ENCODE results near the gene CADPS. TPM values are rescaled to one million over a fixed set of nuclear protein-coding genes. Genes with fewer than 3 reads are reported as not detected.

The CADPS gene
- total and polyA plus RNA-seq, 9 of the 15 experiments (the other 6 are each of a cell fraction or from before 2014, with no cell fraction given) = not detected

DNA sequence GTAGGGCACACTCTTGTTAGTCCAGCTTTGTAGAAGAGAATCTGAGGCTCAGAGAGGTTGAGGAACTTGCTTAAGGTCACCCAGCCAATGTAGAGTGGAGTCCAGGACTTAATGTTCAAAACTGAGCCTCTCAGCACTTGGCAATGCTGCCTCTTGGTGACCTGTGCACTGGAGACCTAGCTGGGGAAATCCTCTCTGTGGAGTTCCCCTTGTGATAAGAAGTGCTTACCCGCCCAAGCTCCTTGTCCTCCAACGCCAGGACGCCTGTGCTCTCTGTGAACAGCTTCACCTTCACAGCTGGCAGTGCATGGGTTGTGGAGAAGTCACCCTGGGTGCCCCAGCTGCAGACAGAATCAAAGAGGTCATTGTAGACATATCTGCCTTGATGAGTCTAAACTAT, 282.8 kb downstream of the CADPS start:
- no peaks in the 10 kb centered on the region for H4K20me1 ChIP-seq (replicated peaks; ENCODE audit: control insufficient read depth, insufficient read depth, low read length)
- TF ChIP-seq TGIF2 (CRISPR knock-in tag; IDR thresholded peaks at IDR 0.05) = no peak
- TF ChIP-seq, protein P1, sequence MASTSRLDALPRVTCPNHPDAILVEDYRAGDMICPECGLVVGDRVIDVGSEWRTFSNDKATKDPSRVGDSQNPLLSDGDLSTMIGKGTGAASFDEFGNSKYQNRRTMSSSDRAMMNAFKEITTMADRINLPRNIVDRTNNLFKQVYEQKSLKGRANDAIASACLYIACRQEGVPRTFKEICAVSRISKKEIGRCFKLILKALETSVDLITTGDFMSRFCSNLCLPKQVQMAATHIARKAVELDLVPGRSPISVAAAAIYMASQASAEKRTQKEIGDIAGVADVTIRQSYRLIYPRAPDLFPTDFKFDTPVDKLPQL (IDR thresholded peaks at IDR 0.05; ENCODE audit: extremely low read depth, insufficient read length) = no peak
- TF ChIP-seq, protein P2, sequence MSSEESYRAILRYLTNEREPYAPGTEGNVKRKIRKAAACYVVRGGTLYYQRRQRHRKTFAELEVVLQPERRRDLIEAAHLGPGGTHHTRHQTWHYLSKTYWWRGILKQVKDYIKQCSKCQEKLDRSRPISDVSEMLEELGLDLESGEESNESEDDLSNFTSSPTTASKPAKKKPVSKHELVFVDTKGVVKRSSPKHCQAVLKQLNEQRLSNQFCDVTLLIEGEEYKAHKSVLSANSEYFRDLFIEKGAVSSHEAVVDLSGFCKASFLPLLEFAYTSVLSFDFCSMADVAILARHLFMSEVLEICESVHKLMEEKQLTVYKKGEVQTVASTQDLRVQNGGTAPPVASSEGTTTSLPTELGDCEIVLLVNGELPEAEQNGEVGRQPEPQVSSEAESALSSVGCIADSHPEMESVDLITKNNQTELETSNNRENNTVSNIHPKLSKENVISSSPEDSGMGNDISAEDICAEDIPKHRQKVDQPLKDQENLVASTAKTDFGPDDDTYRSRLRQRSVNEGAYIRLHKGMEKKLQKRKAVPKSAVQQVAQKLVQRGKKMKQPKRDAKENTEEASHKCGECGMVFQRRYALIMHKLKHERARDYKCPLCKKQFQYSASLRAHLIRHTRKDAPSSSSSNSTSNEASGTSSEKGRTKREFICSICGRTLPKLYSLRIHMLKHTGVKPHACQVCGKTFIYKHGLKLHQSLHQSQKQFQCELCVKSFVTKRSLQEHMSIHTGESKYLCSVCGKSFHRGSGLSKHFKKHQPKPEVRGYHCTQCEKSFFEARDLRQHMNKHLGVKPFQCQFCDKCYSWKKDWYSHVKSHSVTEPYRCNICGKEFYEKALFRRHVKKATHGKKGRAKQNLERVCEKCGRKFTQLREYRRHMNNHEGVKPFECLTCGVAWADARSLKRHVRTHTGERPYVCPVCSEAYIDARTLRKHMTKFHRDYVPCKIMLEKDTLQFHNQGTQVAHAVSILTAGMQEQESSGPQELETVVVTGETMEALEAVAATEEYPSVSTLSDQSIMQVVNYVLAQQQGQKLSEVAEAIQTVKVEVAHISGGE (CRISPR knock-in tag; IDR thresholded peaks at IDR 0.05) = 0 out of 6 replicates have a peak, but pooled peaks of 1 of the 3 experiments have one; percentile 8
- no peak for TF ChIP-seq CAMTA2 (CRISPR knock-in tag; conservative IDR thresholded peaks at IDR 0.05)
- no peak overlapping the region for H3K27ac ChIP-seq (ENCODE audit: extremely low read depth, low read depth, low read length)
- BruUV-seq (replicated peaks) = no TSS peak
- ChIA-PET CTCF (ENCODE audit: low intra/inter-chr PET ratio) (no interaction called here), POLR2A (interaction anchor here (0.5 kb wide), 1 partner anchor 848 kb away, joined by 3 read pairs; no protein-coding TSS in a partner anchor)
- H3K27me3 ChIP-seq (ENCODE audit: control insufficient read depth in 2 of 2, insufficient read depth in 2 of 2, low read length in 2 of 2) = no peaks in the 10 kb centered on the region
- no peak overlapping the region for H3K4me2 ChIP-seq (ENCODE audit: insufficient read depth, low read length)
- DNase-seq (ENCODE audit: extremely low read depth in 1 of 4, low spot score in 3 of 4) (no peak), FAIRE-seq (no peak), ATAC-seq (no peak)
- no peak overlapping the region for H3K9ac ChIP-seq (ENCODE audit: insufficient read depth in 1 of 2, low read depth in 2 of 2, low read length in 2 of 2)
- H2AFZ ChIP-seq (ENCODE audit: low read depth, low read length) = no peak overlapping the region
- in situ Hi-C loops (cut with MboI) (no loop called here), intact Hi-C loops (cut with micrococcal nuclease) (no loop called here)
- H3K36me3 ChIP-seq (ENCODE audit: control insufficient read depth, insufficient read depth, low read length) = no peaks in the 10 kb centered on the region
- no peak overlapping the region for H3K4me3 ChIP-seq
- no peaks in the 10 kb centered on the region for H3K9me1 ChIP-seq (ENCODE audit: control insufficient read depth, insufficient read depth, low read length)
- no peaks in the 10 kb centered on the region for H3K79me2 ChIP-seq (ENCODE audit: control insufficient read depth, insufficient read depth, low read length)
- 4% methylated on average over 3 of the region's 3 CpGs for WGBS (ENCODE audit: insufficient coverage, low coverage, missing lambda C conversion rate)
- H3K9me3 ChIP-seq (replicated peaks; ENCODE audit: control insufficient read depth, insufficient read depth, low read depth, low read length) = no peaks in the 10 kb centered on the region
- H3K4me1 ChIP-seq (replicated peaks in 1 of 2; ENCODE audit: control insufficient read depth in 2 of 2, insufficient read depth in 2 of 2, low read length in 2 of 2) = no peaks in the 10 kb centered on the region

Data from K562 (cell line).